Measurements from ENCODE around the gene AGFG1. TPM values are rescaled to one million over a fixed set of nuclear protein-coding genes. Genes with fewer than 3 reads are reported as not detected.
"Not testable (repeated sequence)": the region's sequence is repeated elsewhere in the genome, so short reads cannot be mapped to it uniquely, and the experiment has no call there.

The AGFG1 gene
- total RNA-seq, 1 experiment from 2014 or later, result 64.9 TPM

DNA sequence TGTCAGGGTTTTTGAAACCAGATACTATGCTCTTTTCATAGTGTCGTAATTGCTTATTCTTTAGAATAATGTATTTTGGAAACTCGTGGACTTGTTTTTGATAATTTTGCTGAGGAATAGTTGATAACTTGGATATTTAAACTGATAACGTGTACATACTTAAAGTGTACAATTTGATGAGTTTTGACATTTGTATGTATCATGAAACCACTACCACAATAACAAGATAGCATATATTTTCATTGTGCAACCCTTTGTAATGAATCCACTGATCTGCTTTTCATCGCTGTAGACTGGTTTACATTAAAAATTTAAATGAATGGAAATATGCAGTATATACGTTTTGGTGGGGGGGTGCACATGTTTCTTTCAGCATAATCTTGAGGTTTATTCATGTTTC lies 45.8 kb downstream of the AGFG1 start:
- no peak for DNase-seq (ENCODE audit: low read depth)
- in situ Hi-C loops (cut with HindIII; ENCODE audit: low pct_unique_long_range_greater_than_20kb, low sequenced_read_pairs), result no loop called here

DNA sequence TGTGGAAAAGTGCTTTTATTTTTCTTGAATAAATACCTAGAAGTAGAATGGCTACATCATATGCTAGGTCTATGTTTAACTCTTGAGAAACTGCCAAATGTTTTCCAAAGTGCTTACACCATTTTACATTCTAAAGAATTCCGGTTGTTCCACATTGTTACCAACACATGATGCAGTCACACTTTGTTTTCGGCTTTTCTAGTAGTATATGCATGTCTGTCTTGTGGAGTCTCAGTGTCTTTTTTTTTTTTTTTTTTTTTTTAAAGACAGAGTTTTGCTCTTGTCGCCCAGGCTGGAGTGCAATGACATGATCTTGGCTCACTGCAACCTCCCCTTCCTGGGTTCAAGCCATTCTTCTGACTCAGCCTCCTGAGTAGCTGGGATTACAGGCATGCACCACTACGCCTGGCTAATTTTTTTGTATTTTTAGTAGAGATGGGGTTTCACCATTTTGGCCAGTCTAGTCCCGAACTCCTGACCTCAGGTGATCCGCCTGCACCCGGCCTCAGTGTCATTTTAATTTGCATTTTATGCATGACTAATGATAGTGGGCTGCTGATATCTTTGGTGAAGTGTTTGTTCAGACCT lies 46.4 kb downstream of the AGFG1 start:
- in situ Hi-C loops (cut with HindIII; ENCODE audit: low pct_unique_long_range_greater_than_20kb, low sequenced_read_pairs), result not testable (repeated sequence)
- DNase-seq (ENCODE audit: low read depth), result peak; percentile 45

DNA sequence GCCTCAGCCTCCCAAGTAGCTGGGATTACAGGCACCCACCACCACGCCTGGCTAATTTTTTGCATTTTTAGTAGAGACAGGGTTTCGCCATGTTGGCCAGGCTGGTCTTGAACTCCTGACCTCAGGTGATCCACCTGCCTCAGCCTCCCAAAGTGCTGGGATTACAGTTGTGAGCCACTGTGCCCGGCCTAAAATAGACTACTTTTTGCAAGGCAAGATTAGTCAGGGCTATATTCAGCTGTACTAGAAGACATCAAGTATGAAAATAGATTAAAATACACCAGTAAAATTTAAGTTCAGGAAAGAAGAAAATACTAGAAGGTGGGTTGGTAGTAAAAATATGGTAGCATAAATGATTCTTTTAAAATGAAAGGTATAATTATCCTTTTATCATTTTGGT lies 49.2 kb downstream of the AGFG1 start:
- DNase-seq (ENCODE audit: low read depth); in situ Hi-C loops (cut with HindIII; ENCODE audit: low pct_unique_long_range_greater_than_20kb, low sequenced_read_pairs): not testable (repeated sequence)

DNA sequence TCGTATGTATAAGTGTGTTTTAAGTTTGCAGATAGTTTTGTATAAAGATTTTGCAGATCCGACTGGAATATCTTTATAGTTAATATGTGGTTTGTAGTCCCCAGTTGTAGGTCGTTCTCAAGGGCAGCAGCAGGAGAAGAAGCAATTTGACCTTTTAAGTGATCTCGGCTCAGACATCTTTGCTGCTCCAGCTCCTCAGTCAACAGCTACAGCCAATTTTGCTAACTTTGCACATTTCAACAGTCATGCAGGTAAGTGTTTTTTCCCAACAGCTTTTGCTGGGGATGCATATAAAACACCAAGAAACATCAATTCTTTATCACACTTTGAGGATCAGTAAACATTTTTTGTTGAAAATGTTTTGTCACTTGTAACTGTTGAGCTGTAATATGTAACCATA lies 52.7 kb downstream of the AGFG1 start:
- in situ Hi-C loops (cut with HindIII; ENCODE audit: low pct_unique_long_range_greater_than_20kb, low sequenced_read_pairs), result no loop called here
- DNase-seq (ENCODE audit: low read depth), result no peak

DNA sequence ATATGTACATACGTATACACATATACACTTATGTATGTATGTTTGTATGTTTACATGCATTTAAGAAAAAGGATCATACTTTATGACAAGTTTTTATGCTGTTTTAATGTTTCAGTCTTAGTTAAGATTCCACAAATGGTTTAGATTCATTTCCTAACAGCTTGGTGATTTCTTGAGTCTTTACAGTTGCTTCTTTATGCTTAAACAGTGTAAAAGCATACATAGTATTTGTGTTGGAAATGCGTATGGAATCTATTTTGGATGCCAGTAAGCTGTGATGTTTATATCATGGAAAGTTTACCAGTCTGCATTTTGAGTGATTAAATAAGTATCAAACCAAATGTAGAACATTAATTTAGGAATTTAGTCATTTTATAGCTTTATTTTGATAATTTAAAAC lies 55.4 kb downstream of the AGFG1 start:
- DNase-seq (ENCODE audit: low read depth), result no peak
- in situ Hi-C loops (cut with HindIII; ENCODE audit: low pct_unique_long_range_greater_than_20kb, low sequenced_read_pairs), result no loop called here

DNA sequence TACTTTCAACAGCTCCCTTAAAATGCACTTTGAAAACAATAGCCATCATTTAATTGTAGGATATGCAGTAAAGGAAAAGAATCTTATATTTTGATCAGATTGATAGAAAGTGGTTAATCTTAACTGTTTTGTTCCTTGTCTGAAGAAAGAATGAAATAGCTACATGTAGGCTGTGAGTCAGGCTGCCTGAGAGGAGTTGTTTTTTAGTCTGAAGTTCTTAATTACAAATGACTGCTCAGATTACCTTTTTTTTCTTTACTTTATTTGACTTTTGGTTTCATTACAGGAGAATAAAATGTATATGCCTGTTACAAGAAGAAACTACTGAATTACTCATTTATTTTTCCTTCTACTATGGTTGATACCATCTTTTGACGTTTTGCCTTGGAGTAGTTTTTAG lies 56.8 kb downstream of the AGFG1 start:
- in situ Hi-C loops (cut with HindIII; ENCODE audit: low pct_unique_long_range_greater_than_20kb, low sequenced_read_pairs), result no loop called here

DNA sequence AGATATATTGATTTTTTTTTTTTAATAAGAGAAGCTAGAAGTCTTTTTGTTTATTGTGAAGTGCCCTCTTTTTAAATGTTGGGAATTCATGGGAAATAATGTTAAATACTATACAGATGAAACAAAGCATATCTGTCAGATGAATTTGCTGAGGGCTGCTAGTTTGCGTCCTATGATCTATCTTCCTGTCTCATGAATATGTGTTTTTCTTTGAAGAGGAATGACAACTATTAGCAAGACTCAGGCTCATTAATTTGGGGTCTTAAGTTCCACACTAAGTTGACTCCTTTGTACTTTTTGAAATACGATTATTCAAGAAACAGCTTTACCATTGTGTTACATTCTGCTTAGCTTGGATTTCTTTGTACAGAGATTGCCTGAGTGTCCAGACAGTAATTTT lies 57.9 kb downstream of the AGFG1 start:
- in situ Hi-C loops (cut with HindIII; ENCODE audit: low pct_unique_long_range_greater_than_20kb, low sequenced_read_pairs), result no loop called here
- DNase-seq (ENCODE audit: low read depth), result no peak

More for the DNA sequence above, 56.8 kb downstream of the AGFG1 start:
- no peak for DNase-seq (ENCODE audit: low read depth)

DNA sequence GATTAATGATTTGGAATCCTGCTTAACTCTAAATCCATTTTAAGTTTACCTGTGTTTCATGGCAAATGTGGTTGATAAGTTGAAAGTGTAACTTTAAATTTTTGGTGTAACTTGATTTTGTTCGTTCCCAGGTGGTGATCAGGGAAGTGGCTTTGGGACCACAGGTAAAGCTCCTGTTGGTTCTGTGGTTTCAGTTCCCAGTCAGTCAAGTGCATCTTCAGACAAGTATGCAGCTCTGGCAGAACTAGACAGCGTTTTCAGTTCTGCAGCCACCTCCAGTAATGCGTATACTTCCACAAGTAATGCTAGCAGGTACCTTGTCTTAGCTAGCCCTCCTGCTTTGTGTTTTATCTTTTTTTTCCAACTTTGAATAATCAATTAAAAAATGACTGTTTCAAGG lies 62.8 kb downstream of the AGFG1 start:
- in situ Hi-C loops (cut with HindIII; ENCODE audit: low pct_unique_long_range_greater_than_20kb, low sequenced_read_pairs), result no loop called here
- DNase-seq (ENCODE audit: low read depth), result no peak

DNA sequence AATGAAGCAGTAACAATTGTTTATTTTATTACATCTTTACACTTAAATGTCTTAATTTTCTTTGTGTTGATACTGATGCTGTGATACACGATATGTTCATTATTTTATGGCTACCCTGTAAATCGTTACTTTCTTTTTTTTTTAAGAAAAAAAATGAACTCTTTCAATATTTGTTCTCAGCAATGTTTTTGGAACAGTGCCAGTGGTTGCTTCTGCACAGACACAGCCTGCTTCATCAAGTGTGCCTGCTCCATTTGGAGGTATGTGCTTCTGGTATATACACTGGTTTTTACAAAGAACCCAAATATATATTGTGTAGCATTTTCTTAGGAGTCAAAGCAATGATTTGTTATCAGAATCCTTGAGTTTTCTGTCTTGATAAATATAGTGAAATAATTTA lies 64.5 kb downstream of the AGFG1 start:
- DNase-seq (ENCODE audit: low read depth), result no peak
- in situ Hi-C loops (cut with HindIII; ENCODE audit: low pct_unique_long_range_greater_than_20kb, low sequenced_read_pairs), result no loop called here

DNA sequence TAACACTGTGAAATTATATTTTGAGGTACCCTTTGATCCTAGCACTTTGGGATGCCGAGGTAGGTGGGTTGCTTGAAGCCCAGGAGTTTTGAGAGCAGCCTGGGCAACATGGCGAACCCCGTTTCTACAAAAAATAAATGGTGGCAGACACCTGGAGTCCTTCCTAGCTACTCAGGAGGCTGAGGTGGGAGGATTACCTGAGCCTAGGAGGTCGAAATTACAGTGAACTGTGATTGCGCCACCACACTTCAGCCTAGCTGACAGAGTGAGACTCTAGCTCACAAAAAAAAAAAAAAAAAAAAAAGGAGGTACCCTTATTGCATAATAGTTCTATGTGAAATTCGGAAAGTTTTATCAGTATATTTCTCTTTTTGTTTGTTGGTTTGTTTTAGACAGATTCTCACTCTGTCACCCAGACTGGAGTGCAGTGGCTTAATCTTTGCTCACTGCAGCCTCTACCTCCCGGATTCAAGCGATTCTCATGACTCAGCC lies 67.6 kb downstream of the AGFG1 start:
- in situ Hi-C loops (cut with HindIII; ENCODE audit: low pct_unique_long_range_greater_than_20kb, low sequenced_read_pairs), result no loop called here
- DNase-seq (ENCODE audit: low read depth), result no peak

DNA sequence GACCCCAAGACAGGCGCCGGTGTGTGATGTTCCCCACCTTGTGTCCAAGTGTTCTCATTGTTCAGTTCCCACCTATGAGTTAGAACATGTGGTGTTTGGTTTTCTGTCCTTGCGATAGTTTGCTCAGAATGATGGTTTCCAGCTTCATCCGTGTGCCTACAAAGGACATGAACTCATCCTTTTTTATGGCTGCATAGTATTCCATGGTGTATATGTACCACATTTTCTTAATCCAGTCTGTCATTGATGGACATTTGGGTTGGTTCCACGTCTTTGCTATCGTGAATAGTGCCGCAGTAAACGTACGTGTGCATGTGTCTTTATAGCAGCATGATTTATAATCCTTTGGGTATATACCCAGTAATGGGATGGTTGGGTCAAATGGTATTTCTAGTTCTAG lies 68.4 kb downstream of the AGFG1 start:
- DNase-seq (ENCODE audit: low read depth); in situ Hi-C loops (cut with HindIII; ENCODE audit: low pct_unique_long_range_greater_than_20kb, low sequenced_read_pairs): not testable (repeated sequence)

DNA sequence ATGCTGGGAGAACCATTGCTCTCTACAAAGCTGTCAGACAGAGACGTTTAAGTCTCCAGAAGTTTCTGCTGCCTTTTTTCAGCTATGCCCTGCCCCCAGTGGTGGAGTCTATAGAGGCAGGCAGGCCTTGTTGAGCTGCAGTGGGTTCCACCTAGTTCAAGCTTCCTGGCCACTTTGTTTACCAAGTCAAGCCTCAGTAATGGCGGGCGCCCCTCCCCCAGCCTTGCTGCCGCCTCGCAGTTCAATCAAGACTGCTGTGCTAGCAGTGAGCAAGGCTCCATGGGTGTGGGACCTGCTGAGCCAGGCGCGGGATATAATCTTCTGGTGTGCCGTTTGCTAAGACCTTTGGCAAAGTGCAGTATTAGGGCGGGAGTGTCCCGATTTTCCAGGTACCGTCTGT lies 74.0 kb downstream of the AGFG1 start:
- in situ Hi-C loops (cut with HindIII; ENCODE audit: low pct_unique_long_range_greater_than_20kb, low sequenced_read_pairs), result no loop called here
- DNase-seq (ENCODE audit: low read depth), result peak; percentile 85

DNA sequence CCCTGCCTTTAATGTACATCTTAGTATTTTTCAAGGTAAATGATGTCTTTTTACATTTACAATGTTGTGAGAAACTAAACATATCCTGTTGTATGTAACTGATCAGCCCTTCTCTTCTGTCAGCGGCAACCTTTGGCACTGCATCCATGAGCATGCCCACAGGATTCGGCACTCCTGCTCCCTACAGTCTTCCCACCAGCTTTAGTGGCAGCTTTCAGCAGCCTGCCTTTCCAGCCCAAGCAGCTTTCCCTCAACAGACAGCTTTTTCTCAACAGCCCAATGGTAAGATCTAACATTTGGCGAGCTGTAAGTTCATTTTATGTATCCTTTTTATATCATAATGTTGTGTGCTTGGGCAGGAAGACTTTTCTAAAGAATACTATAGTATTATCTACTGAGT lies 79.9 kb downstream of the AGFG1 start:
- in situ Hi-C loops (cut with HindIII; ENCODE audit: low pct_unique_long_range_greater_than_20kb, low sequenced_read_pairs), result no loop called here
- no peak for DNase-seq (ENCODE audit: low read depth)

DNA sequence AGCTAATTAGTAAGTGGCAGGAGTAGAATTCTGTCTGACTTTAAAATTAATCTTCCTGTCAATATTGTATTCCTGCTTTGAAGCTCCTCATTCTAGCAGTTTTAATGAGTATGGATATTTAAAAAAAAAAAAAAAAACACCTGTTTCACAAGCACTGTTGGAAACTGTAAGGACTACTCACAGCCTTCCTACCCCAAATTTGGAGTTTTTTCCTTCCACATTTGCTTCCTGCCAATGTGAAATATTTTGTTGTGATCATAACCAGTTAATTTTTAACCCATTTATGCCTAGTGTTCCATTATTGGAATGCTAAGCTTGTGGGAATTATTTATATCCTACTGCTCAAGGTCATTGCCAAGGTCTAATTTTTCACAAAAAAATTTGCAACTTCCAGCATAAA lies 90.6 kb downstream of the AGFG1 start:
- no peak for DNase-seq (ENCODE audit: low read depth)
- in situ Hi-C loops (cut with HindIII; ENCODE audit: low pct_unique_long_range_greater_than_20kb, low sequenced_read_pairs), result no loop called here

DNA sequence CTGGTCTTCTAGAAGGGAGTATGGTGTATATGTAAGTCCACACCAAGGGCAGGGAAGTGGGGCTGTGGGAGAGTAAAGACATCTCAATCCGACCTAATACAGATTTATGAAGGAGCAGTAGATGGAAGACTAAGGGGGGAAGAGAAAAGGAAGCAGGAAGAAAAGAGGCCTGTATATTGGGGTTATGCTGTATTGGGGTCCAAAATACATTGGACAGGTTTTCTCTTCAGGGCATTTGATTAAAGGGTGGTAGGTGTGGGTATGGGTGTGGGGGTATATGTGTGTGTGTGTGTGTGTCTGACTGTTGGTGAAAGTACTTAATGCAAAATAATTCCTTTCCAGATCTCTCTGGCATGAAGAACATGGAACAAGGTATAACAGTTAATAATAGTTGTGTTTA lies 93.1 kb downstream of the AGFG1 start:
- no peak for DNase-seq (ENCODE audit: low read depth)
- in situ Hi-C loops (cut with HindIII; ENCODE audit: low pct_unique_long_range_greater_than_20kb, low sequenced_read_pairs), result no loop called here

DNA sequence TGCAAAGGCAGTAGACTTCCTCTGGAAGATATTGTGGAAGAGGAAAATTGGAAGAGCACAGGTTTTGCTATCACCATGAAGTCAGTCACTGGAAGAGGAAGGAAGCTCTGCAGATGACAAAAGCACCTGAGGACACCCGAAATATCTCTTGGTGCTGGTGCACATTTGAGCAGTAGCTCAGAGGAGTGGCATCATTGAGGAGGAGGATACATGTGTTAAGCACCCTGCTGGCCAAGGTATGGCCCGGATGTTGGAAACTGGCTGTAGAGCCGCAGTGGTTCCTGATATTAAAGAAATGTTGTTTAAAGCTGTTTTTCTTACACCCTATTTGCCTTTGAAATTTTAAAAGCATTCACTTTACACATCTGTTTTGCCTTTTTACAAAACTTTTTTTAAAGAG lies 94.1 kb downstream of the AGFG1 start:
- in situ Hi-C loops (cut with HindIII; ENCODE audit: low pct_unique_long_range_greater_than_20kb, low sequenced_read_pairs), result no loop called here
- no peak for DNase-seq (ENCODE audit: low read depth)

DNA sequence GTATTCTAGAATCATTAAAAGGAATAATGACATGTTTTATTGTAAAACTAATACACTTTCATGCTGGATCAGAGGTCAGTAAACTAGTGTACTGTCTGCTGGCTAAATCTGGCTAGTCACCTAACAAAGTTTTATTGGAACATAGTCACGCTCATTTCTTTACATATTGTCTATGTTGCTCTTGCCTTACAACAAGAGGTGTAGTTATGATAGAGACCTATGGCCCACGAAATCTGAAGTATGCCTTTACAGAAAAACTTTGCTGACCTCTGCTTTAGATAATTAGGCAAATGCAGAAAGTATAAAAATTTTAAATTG lies 96.9 kb downstream of the AGFG1 start:
- DNase-seq (ENCODE audit: low read depth), result no peak
- in situ Hi-C loops (cut with HindIII; ENCODE audit: low pct_unique_long_range_greater_than_20kb, low sequenced_read_pairs), result no loop called here

DNA sequence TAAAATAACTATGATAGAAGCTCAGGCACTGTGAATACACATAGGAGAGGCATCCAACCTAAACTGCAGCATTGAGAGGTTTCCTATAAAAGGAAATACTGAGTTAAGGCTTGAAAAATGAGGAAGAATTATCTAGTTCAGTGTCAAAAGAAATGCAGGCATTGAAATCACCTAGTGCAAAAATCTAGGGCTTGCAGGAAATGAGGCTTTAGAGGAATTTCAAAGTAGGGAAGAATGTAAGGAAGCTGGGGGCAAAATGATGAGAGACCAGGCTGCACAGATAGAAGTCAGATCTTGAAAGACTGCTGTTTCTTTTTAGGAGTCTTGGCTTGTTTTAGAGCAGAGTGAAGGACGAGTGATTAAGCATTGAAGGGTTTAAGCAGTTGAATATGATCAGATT lies 98.7 kb downstream of the AGFG1 start:
- in situ Hi-C loops (cut with HindIII; ENCODE audit: low pct_unique_long_range_greater_than_20kb, low sequenced_read_pairs), result no loop called here
- DNase-seq (ENCODE audit: low read depth), result no peak

DNA sequence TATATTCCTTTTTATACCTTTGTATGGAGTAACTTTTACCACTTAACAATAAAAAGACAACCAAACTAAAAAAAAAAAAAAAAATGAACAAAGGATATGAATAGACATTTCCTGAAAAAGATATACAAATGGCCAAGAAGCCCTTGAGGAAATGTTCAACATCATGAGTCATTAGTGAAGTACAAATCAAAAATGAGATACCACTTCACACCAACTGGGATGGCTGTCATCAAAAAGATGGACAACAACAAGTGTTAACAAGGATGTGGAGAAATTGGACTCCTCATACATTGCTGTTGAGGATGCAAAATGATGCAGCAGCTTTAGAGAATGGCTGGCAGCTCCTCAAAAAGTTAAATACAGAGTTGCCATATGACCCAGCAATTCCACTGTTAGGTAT lies 104.2 kb downstream of the AGFG1 start:
- in situ Hi-C loops (cut with HindIII; ENCODE audit: low pct_unique_long_range_greater_than_20kb, low sequenced_read_pairs), result no loop called here
- DNase-seq (ENCODE audit: low read depth), result no peak

DNA sequence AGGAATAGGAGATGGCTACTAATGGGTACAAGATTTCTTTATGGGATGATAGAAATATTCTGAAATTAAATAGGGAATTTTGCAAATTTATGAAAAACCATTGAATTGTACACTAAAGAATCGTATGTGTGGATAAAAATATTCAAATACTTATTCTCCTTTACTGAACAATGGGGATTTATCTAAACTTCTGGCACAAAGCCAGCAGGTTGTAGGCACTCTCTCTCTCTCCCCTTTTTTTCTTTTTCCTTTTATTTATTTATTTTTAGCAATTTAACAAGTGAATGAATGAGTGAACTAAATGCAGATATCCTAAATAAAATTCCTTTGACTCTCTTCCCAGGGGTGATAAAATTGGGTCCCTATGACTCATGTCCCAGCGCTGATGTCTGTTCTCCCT lies 104.9 kb downstream of the AGFG1 start:
- in situ Hi-C loops (cut with HindIII; ENCODE audit: low pct_unique_long_range_greater_than_20kb, low sequenced_read_pairs), result no loop called here

DNA sequence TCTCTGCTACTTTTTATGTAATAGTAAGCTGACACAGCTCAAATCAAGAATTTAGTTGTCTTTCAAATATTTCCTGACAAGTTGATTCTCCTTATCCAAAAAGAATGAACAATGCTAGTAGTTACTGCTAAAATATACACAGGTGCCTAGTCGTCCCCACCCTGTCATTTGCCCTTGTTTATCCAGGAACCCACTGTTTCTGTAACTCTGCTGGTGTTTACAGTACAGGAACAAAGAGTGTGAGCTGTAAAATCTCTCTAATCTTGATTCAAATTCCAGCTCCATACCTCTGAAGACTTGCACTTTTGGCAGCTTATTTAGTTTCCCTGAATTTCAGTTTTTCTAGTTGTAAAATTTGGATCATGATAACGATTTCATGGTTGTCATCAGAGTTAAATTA lies 105.6 kb downstream of the AGFG1 start:
- no peak for DNase-seq (ENCODE audit: low read depth)
- in situ Hi-C loops (cut with HindIII; ENCODE audit: low pct_unique_long_range_greater_than_20kb, low sequenced_read_pairs), result no loop called here

More for the DNA sequence above, 104.9 kb downstream of the AGFG1 start:
- no peak for DNase-seq (ENCODE audit: low read depth)
